GM18951 (cell line): ENCODE measurements around the gene PLCD3.
A peak's percentile ranks its signal among the peaks of the same experiment; 100 is the strongest.

Experiments
- POLR2A ChIP-seq: IDR thresholded peaks from 4 replicates; pipeline ENCODE4 v1.6.1; 2011; ENCODE audit warnings: mild to moderate bottlenecking; ENCODE audit not compliant: insufficient read length, insufficient read depth; ENCODE audit errors: extremely low read depth
- in situ Hi-C: fragments of 300-500 bp; cut with MboI; formaldehyde crosslinking; loops from one replicate; pipeline ENCODE4 v1.12.0; 2022; ENCODE audit warnings: low sequenced_read_pairs, mixed read lengths, inconsistent platforms; ENCODE audit not compliant: unreplicated experiment

Gene PLCD3

DNA sequence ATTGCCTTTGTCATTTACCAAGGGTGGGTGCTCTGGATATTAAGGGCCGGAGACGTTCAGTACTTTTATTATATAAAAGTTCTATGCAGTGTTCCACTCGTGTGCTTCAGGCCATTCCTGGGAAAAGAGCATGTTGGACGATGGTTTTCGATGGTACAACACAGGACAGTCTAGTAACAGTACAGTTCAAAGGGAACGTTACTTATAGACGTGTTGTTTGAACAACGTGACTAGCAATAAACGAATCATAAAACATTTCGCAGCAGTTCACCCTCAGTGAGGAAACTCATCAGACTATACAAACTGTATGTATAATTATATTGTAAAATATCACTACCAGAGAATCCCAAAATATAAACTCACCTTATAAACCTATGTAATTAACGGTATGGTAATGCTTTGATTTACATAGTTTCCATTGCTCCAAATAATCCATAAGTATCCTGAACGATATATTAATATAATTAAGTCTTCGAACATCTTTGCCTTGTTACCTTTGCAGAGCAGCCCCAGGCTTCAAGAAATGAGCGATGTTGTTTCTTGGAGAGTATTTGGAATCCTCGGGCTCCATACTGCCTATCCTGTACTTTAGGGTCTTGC, 70.6 kb downstream of the PLCD3 start:
- in situ Hi-C loops = no loop called here
- TF ChIP-seq POLR2A = no peak

GRCh38 chr17:45060797-45061605, 71.3 kb downstream of the PLCD3 start, which contains the start of gene NMT1:
Gene NMT1 (plus strand): TSS chr17:45061317. CDS start chr17:45061330, 13 bp downstream.
- in situ Hi-C loops = no loop called here
- peak; percentile 94 for TF ChIP-seq POLR2A

DNA sequence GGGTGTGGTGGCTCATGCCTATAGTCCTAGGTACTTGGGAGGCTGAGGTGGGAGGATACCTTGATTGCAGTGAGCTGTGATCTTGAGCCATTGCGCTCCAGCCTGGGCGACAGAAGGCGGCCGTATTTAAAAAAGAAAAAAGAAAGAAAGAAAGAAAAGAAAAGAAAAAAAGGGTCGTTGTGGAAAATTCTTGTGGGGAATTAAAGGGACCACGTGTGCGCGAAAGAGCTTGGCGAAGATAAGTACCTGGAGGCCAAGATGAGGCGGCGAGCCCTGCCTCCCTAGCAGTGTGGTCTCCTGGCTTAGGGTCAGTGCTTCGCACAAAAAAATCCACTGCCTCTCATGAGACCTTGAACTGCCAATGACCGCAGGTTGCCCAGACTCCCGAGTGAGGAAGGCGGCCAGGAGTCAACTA, 71.9 kb downstream of the PLCD3 start:
- in situ Hi-C loops = no loop called here
- TF ChIP-seq POLR2A = no peak
